WTC11 (cell line): Measurements from ENCODE around the gene SUPT7L.

Source experiments
- ATF1 ChIP-seq: sonication (generic); formaldehyde crosslinking; IDR thresholded peaks from 2 replicates; pipeline ENCODE4 v1.8.1; 2023; ENCODE audit warnings: mild to moderate bottlenecking, moderate library complexity, missing genetic modification reagents
- TF ChIP-seq, protein P1 (sequence below): sonication (generic); formaldehyde crosslinking; IDR thresholded peaks from 2 replicates; pipeline ENCODE4 v1.8.0; 2022; ENCODE audit warnings: mild to moderate bottlenecking, missing genetic modification reagents
- TF ChIP-seq, protein P2 (sequence below): fragments of 200-600 bp; IDR thresholded peaks from 2 replicates; pipeline ENCODE4 v1.8.0; 2022; ENCODE audit warnings: antibody characterized with exemption

DNA sequence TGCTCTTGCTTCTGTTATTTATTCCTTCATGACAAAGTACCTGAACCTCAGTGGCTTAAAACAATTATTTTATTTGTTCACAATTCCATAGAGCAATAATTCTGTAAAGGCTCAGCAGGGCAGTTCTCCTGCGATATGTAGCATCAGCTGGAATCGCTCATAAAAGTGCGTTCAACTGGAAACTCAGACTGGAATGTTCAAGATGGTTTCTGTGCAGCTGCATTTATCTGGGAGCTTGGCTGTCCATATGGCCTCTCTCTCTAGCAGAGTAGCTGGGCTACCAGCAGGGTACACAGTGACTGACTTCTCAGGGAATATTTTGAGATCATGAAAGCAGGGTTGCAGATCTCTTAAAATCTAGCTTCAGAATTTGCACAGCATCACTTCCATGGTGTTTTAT is 48.1 kb downstream of the SUPT7L start:
- no peak for TF ChIP-seq ATF1 (CRISPR knock-in tag)
- TF ChIP-seq, protein P1, sequence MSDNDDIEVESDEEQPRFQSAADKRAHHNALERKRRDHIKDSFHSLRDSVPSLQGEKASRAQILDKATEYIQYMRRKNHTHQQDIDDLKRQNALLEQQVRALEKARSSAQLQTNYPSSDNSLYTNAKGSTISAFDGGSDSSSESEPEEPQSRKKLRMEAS = no peak
- TF ChIP-seq, protein P2, sequence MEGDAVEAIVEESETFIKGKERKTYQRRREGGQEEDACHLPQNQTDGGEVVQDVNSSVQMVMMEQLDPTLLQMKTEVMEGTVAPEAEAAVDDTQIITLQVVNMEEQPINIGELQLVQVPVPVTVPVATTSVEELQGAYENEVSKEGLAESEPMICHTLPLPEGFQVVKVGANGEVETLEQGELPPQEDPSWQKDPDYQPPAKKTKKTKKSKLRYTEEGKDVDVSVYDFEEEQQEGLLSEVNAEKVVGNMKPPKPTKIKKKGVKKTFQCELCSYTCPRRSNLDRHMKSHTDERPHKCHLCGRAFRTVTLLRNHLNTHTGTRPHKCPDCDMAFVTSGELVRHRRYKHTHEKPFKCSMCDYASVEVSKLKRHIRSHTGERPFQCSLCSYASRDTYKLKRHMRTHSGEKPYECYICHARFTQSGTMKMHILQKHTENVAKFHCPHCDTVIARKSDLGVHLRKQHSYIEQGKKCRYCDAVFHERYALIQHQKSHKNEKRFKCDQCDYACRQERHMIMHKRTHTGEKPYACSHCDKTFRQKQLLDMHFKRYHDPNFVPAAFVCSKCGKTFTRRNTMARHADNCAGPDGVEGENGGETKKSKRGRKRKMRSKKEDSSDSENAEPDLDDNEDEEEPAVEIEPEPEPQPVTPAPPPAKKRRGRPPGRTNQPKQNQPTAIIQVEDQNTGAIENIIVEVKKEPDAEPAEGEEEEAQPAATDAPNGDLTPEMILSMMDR = no peak
